Upper lobe of left lung (tissue), 6 donors: ENCODE measurements around the gene NKAIN2. TPM values are rescaled to one million over a fixed set of nuclear protein-coding genes. Genes with fewer than 3 reads are reported as not detected.

Experiments used
- ATAC-seq, 2 donors: fragments of 200-7000 bp; cut with Tn5 transposase; one replicate each; pipeline ENCODE4 v1.9.1; 2022; ENCODE audit warnings: mild to moderate bottlenecking in 2 of 2, moderate library complexity in 2 of 2; ENCODE audit not compliant: low FRiP score in 2 of 2
- DNase-seq, 2 donors: peaks; one replicate each; pipeline ENCODE4 v3.0.0-alpha.2; 2019 to 2020
- H3K27ac ChIP-seq, 4 donors: fragments of 200-600 bp; sonication (generic); one replicate each; pipeline ENCODE4 v1.5.1; 2016 to 2019
- H3K27me3 ChIP-seq, 4 donors: fragments of 200-600 bp; sonication (generic); one replicate each; pipeline ENCODE4 v1.5.1; 2017 to 2019
- H3K36me3 ChIP-seq, 4 donors: fragments of 200-600 bp; sonication (generic); one replicate each; pipeline ENCODE4 v1.5.1; 2016 to 2019
- H3K4me1 ChIP-seq, 4 donors: fragments of 200-600 bp; sonication (generic); one replicate each; pipeline ENCODE4 v1.5.1; 2018 to 2019
- H3K4me3 ChIP-seq, 4 donors: fragments of 200-600 bp; sonication (generic); one replicate each; pipeline ENCODE4 v1.5.1; 2017 to 2019; ENCODE audit warnings: mild to moderate bottlenecking in 2 of 4, moderate library complexity in 1 of 4
- H3K9me3 ChIP-seq, 4 donors: fragments of 200-600 bp; sonication (generic); one replicate each; pipeline ENCODE4 v1.5.1; 2018 to 2019
- EP300 ChIP-seq, 4 donors: sonication (generic); formaldehyde crosslinking; IDR thresholded peaks; one replicate each; pipeline ENCODE4 v1.5.1; 2017; ENCODE audit warnings: antibody characterized with exemption in 4 of 4, control low read depth in 2 of 4
- POLR2A ChIP-seq, 4 donors: fragments of 450-650 bp; IDR thresholded peaks; one replicate each; pipeline ENCODE4 v1.5.1; 2016 to 2017; ENCODE audit warnings: antibody characterized with exemption in 4 of 4, mild to moderate bottlenecking in 2 of 4
- POLR2AphosphoS5 ChIP-seq, 2 donors: sonication (generic); formaldehyde crosslinking; IDR thresholded peaks; one replicate each; pipeline ENCODE4 v1.5.1; 2017; ENCODE audit warnings: antibody characterized with exemption in 2 of 2
- WGBS, 2 donors: methylation state at CpG; one replicate each; pipeline ENCODE4 v1.1.5; 2017 to 2018; 5-methylcytosine and 5-hydroxymethylcytosine counted together
- total RNA-seq, 6 donors: library from RNA; depleted of rRNA in 4 of 6; stranded (reverse); fragments of >200 nt in 4 of 6; gene quantifications; one replicate each; pipeline versions ENCODE4 v1.1.0 to v1.2.1, GENCODE V29; 2016 to 2021
- TF ChIP-seq, protein P1 (sequence below), 6 experiments: fragments of 450-650 bp in 4 of 6; fragments of 200-600 bp in 2 of 6; sonication (generic) in 2 of 6; IDR thresholded peaks; one replicate each; pipeline ENCODE4 v1.5.1; 2016 to 2019; ENCODE audit warnings: antibody characterized with exemption in 6 of 6
- donor health status: DM: no; HTN: no; CAD: no; lungs with moderate emphysema.
- donor health status: DM: no; HTN: yes; CAD: no; lungs with severe emphysema.

NKAIN2 gene
- total RNA-seq, 6 donors from 2014 or later = 0.13 to 0.20 TPM; not detected in 4

DNA sequence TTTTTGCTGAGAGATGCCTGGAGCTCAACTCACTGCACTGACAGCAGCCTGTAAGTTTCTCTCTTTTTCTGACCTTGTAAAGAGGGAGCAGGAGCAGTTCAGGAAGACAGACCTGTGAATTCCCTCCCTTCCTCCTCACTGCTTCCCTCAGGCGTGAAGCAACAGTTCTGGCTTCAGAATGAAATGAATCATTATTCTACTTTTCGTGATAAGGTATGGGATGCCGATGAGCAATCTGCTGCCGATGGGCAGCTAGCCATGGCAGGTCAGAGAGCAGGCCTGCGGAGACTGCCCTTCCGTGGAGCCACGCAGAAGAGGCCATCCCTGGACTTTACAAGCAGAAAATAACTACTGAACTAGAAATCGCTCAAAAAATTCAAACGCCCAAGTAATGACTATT lies 732.1 kb downstream of the NKAIN2 start:
- Histone ChIP-seq H3K36me3 (no peaks in the 10 kb centered on the region), H3K9me3 (no peaks in the 10 kb centered on the region), H3K27me3 (no peaks in the 10 kb centered on the region), H3K4me3 (no peak overlapping the region), H3K4me1 (no peaks in the 10 kb centered on the region), H3K27ac (no peak overlapping the region)
- DNase-seq = peak in 1 of 2 donors; percentile 13
- TF ChIP-seq POLR2A (IDR thresholded peaks at IDR 0.05) (no peak), POLR2AphosphoS5 (IDR thresholded peaks at IDR 0.05) (no peak), EP300 (IDR thresholded peaks at IDR 0.05) (no peak)
- TF ChIP-seq, protein P1, sequence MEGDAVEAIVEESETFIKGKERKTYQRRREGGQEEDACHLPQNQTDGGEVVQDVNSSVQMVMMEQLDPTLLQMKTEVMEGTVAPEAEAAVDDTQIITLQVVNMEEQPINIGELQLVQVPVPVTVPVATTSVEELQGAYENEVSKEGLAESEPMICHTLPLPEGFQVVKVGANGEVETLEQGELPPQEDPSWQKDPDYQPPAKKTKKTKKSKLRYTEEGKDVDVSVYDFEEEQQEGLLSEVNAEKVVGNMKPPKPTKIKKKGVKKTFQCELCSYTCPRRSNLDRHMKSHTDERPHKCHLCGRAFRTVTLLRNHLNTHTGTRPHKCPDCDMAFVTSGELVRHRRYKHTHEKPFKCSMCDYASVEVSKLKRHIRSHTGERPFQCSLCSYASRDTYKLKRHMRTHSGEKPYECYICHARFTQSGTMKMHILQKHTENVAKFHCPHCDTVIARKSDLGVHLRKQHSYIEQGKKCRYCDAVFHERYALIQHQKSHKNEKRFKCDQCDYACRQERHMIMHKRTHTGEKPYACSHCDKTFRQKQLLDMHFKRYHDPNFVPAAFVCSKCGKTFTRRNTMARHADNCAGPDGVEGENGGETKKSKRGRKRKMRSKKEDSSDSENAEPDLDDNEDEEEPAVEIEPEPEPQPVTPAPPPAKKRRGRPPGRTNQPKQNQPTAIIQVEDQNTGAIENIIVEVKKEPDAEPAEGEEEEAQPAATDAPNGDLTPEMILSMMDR (IDR thresholded peaks at IDR 0.05) = no peak
- ATAC-seq = peak in 1 of 2 donors; percentile 17
- 63 to 73% methylated on average over 9 of the region's 9 CpGs for WGBS, 2 donors

DNA sequence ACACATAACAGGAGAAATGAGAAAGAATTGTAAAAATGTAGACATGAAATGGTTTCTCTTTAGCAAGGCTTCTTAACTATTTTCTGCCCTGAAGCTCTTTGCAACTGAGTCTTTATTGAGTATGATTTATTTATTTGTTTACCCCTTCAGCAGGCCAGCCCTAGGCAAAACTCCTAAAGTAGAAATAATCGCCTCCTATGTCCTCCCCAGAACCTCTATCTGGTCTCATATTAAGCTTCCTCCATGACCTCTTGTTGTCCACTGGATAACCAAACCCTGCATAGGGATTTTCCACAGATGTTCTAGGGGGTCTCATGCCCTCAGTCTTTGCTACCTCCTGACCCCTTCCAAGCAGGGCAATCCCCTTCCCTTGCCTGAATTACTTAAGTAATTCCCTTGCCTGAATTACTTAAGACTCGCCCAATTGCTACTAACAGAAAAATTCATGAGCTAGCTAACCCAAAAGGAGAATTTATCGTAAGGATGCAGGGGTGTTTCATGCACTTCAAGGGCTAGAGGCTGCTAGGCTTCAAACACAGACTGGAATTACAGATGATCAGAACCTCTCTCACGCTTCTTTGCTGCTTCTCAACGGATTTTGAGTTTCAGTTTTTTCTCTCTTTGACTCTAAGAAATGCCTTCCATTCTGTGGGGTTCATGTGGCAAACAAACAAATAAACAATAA lies 732.6 kb downstream of the NKAIN2 start:
- ATAC-seq = no peak
- no peaks in the 10 kb centered on the region for H3K9me3 ChIP-seq
- 80 to 91% methylated on average over 5 of the region's 5 CpGs for WGBS, 2 donors
- H3K27ac ChIP-seq = no peak overlapping the region
- H3K27me3 ChIP-seq = no peaks in the 10 kb centered on the region
- H3K36me3 ChIP-seq = no peaks in the 10 kb centered on the region
- TF ChIP-seq POLR2AphosphoS5 (IDR thresholded peaks at IDR 0.05) (no peak), POLR2A (IDR thresholded peaks at IDR 0.05) (no peak), EP300 (IDR thresholded peaks at IDR 0.05) (no peak)
- TF ChIP-seq, protein P1 (IDR thresholded peaks at IDR 0.05) = no peak
- H3K4me1 ChIP-seq = no peaks in the 10 kb centered on the region
- DNase-seq = no peak
- no peak overlapping the region for H3K4me3 ChIP-seq

DNA sequence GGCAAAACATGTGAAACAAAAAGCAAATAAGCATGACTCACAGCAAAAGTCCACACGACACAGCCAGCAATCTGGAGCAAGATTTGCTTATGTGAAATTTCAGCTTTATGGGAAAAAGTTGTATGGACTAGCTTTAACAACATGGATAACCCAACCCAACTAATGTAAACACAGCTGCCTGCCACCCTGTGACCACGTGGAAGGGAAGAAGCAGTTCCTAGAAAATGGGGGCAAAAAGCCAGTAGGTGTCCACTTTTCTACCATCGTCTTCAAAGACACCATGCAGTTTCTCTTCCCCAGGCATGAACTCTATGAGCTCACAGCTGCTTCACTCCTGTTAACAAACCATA lies 733.2 kb downstream of the NKAIN2 start:
- H3K36me3 ChIP-seq = no peaks in the 10 kb centered on the region
- DNase-seq = no peak

DNA sequence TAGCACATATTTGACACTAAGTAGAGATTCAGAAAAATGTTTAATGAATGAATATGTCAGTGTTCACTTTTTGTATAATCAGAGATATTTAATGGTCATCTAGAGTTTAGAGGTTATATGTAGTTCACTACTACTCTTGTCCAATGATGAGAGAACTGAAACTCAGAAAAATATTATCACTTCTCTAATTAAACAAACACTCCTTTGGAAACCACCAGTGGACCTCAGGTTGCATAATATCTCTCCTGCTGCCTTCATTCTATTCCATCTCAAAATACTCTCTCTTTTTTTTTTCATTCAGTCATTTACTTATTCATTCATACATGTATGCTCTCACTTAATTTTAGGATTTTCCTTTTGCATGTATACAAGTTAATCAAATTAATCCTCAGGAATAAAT lies 735.4 kb downstream of the NKAIN2 start:
- H3K27ac ChIP-seq = no peak overlapping the region
- H3K4me3 ChIP-seq = no peak overlapping the region
- no peak for DNase-seq
- H3K4me1 ChIP-seq = no peaks in the 10 kb centered on the region
- no peaks in the 10 kb centered on the region for H3K27me3 ChIP-seq
- ATAC-seq = no peak
- H3K36me3 ChIP-seq = no peaks in the 10 kb centered on the region
- TF ChIP-seq POLR2A (IDR thresholded peaks at IDR 0.05) (no peak), EP300 (IDR thresholded peaks at IDR 0.05) (no peak)
- H3K9me3 ChIP-seq = no peaks in the 10 kb centered on the region

More for the DNA sequence above, 733.2 kb downstream of the NKAIN2 start:
- Histone ChIP-seq H3K27ac (no peak overlapping the region), H3K4me1 (no peaks in the 10 kb centered on the region), H3K9me3 (no peaks in the 10 kb centered on the region), H3K27me3 (no peaks in the 10 kb centered on the region), H3K4me3 (no peak overlapping the region)
- no peak for ATAC-seq
- TF ChIP-seq POLR2AphosphoS5 (IDR thresholded peaks at IDR 0.05) = no peak
- TF ChIP-seq, protein P1 (IDR thresholded peaks at IDR 0.05) = no peak
- no peak for TF ChIP-seq EP300 (IDR thresholded peaks at IDR 0.05)
- TF ChIP-seq POLR2A (IDR thresholded peaks at IDR 0.05) = no peak
- WGBS, 2 donors = 39 to 49% methylated on average over 3 of the region's 3 CpGs

DNA sequence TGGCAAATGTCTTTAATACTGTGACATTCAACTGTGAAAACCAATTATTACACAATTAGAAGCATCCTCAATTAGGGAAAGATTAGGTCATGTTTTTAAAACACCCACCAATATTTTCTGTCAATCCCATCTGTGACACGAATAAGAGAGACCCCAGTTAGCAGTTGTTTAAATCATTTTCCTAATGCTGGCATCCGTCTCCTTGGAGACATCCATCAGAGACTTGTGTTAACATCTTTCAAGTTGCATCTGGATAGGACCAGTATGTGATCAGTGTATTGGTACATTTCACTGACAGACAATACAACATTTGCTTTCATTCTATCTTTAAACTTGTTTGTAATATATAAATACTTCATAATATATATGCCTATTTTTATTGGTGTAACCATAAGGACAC lies 737.9 kb downstream of the NKAIN2 start:
- Histone ChIP-seq H3K27me3 (no peaks in the 10 kb centered on the region), H3K4me1 (no peaks in the 10 kb centered on the region), H3K4me3 (no peak overlapping the region), H3K27ac (no peak overlapping the region), H3K9me3 (no peaks in the 10 kb centered on the region), H3K36me3 (no peaks in the 10 kb centered on the region)
- DNase-seq (no peak), ATAC-seq (no peak)
- 65 to 78% methylated on average over 2 of the region's 2 CpGs for WGBS, 2 donors
- TF ChIP-seq EP300 (IDR thresholded peaks at IDR 0.05) (no peak), POLR2A (IDR thresholded peaks at IDR 0.05) (no peak), POLR2AphosphoS5 (IDR thresholded peaks at IDR 0.05) (no peak)
- TF ChIP-seq, protein P1 (IDR thresholded peaks at IDR 0.05) = no peak
